GM06990 (cell line): ENCODE measurements around the gene RGS8.

Experiments used
- DNase-seq: peaks from one replicate; pipeline ENCODE4 v3.0.0-alpha.2; 2011; ENCODE audit not compliant: insufficient read length; ENCODE audit errors: extremely low read depth
- H3K27me3 ChIP-seq: replicated peaks from 2 replicates; pipeline ENCODE4 v1.6.0; 2011; ENCODE audit warnings: low read length; ENCODE audit not compliant: control insufficient read depth, insufficient read depth
- H3K36me3 ChIP-seq: 2 replicates; pipeline ENCODE4 v1.5.1; 2011; ENCODE audit warnings: low read length; ENCODE audit not compliant: control insufficient read depth, insufficient read depth
- H3K4me3 ChIP-seq: replicated peaks from 2 replicates; pipeline ENCODE4 v1.5.1; 2011; ENCODE audit warnings: low read depth, mild to moderate bottlenecking, control low read depth, low read length
- CTCF ChIP-seq: IDR thresholded peaks from 2 replicates; pipeline ENCODE4 v1.5.1; 2011; ENCODE audit warnings: low read length, control low read depth, mild to moderate bottlenecking, inconsistent platforms; ENCODE audit not compliant: insufficient read depth, poor library complexity, severe bottlenecking

RGS8 gene

DNA sequence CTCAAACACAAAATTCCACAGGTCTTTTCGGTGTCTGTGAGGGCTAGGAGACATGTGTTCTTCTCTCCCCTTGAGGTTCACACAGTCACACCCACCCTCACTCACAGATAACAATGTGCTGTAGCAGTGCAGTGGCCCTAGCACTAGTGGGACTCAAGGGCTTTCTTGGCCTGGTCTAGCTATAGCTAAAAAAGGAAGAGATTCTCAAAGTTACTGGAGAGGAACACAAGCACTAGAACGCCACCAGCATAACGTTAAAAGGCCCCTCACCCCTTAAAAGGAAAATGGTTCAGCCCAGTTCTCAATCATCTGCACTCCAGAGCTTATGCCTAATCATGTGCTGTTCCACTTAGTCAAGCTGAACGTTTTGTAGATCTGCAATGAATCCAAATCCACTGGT, 39.5 kb downstream of the RGS8 start:
- H3K36me3 ChIP-seq, result no peaks in the 10 kb centered on the region
- no peak for DNase-seq
- no peak overlapping the region for H3K4me3 ChIP-seq
- TF ChIP-seq CTCF, result peak; percentile 17
- no peaks in the 10 kb centered on the region for H3K27me3 ChIP-seq

- no peak for TF ChIP-seq CTCF
- Histone ChIP-seq H3K4me3 (no peak overlapping the region), H3K27me3 (no peaks in the 10 kb centered on the region), H3K36me3 (no peaks in the 10 kb centered on the region)
- no peak for DNase-seq
Measured at GRCh38 chr1:182643699-182644098, 40.7 kb downstream of the RGS8 start.

- H3K4me3 ChIP-seq, result no peak overlapping the region
- no peak for TF ChIP-seq CTCF
- DNase-seq, result no peak
- no peaks in the 10 kb centered on the region for H3K36me3 ChIP-seq
- no peaks in the 10 kb centered on the region for H3K27me3 ChIP-seq
Measured at GRCh38 chr1:182642461-182642860, 41.9 kb downstream of the RGS8 start.

DNA sequence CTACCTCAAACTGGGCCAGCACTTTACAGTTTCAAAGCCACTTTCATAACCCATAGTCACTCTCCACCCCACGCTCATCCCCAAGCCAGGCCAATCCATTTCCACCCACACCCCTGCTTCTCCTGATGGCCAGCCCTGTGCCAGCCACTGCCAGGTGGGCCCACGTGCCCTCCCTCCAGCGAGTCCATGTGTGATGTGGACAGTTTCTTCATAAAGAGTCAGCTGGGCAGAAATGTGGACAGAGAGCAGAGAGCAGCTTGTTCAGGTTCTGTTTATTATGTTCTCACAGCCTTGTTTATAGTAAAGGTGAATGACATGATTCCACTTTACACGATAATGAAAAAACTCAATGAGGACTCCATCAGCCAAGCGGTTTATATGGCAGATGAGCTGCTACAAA, 42.8 kb downstream of the RGS8 start:
- H3K27me3 ChIP-seq, result no peaks in the 10 kb centered on the region
- no peak for DNase-seq
- no peaks in the 10 kb centered on the region for H3K36me3 ChIP-seq
- no peak overlapping the region for H3K4me3 ChIP-seq
- no peak for TF ChIP-seq CTCF

DNA sequence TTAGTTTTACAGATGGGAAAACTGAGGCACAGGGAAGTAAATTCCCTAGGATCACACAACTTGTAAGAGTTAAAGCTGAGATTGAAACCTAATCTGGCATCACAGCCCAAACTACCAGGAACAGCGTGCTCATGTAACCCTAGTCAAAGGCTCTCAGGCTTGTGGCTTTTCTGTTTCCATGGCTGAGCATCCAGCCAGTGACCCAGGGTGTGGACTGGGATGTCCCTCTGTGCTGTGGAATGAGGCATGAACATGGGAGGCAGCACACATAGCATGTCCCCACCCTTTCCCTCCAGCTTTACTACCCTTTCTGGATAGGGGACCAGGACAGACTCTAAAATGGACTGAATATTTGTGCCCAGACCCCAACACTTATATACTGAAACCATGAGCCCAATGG, 45.1 kb downstream of the RGS8 start:
- no peak for DNase-seq
- H3K4me3 ChIP-seq, result no peak overlapping the region
- H3K27me3 ChIP-seq, result no peaks in the 10 kb centered on the region
- H3K36me3 ChIP-seq, result no peaks in the 10 kb centered on the region
- TF ChIP-seq CTCF, result no peak

DNA sequence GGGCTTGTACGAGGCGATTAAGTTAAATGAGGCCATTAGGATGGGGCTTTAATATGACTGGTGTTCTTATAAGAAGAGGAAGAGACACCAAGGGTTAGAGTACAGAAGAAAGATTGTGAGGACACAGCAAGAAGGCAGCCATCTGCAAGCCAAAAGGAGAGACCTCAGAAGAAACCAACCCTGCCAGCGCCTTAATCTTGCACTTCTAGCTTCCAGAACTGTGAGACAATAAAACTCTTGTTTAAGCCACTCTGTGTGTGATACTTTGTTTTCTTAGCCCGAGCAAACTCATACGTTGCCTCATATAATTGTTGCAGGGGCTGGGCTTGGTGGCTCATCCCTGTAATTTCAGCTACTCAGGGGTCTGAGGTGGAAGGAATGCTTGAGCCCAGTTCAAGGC, 46.6 kb downstream of the RGS8 start:
- TF ChIP-seq CTCF, result no peak
- H3K36me3 ChIP-seq, result no peaks in the 10 kb centered on the region

More for the DNA sequence above, 46.6 kb downstream of the RGS8 start:
- H3K4me3 ChIP-seq, result no peak overlapping the region
- H3K27me3 ChIP-seq, result no peaks in the 10 kb centered on the region
- no peak for DNase-seq
